ENCODE results near the gene GRID1. TPM values are rescaled to one million over a fixed set of nuclear protein-coding genes. Genes with fewer than 3 reads are reported as not detected.

Gene GRID1
- total RNA-seq, 1 donor from 2014 or later, result under 0.01 TPM

DNA sequence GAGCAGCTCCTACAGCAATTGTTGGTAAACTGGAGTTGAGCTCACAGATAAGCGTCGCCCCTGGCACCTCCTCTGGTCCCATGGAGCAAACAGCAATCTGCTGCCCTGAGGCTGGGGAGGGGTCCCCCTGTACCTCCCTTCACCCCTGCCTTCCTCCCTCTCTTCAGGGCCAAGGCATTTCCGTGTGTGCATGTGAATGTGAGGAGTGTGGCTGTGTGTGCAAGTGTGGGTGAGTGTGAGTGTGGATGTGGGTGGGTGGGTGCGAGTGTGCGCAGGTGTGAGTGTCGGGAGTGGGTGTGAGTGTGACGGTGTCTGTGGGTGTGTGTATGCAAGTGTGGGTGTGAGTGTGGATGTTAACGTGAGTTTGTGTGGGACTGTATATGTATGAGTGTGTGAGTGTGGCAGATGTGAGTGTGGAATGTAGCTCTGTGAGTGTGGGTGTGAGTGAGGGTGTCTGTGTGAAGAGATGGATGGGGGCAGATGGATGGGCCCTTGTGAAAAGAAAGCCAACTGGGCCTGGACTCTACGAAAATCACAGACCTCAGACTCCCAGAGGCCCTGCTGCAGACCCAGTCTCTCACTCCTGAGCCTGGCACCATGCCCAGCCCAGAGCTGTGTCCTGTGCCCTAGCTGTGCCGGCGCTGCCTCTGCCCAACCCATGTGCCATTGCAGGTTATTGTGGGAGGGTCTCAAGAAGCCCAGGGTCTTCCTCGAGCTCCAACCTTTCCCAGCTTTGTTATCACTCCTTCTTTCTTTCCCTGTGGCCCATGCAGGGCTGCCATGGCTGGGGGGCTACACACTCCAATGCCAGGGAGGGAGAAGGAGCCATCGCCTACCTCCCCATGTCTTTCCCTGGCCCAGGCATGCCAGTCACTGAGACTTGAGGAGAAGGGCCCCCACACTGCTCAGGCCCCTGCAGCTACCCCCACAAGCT lies 73.9 kb downstream of the GRID1 start:
- TF ChIP-seq, protein P1, sequence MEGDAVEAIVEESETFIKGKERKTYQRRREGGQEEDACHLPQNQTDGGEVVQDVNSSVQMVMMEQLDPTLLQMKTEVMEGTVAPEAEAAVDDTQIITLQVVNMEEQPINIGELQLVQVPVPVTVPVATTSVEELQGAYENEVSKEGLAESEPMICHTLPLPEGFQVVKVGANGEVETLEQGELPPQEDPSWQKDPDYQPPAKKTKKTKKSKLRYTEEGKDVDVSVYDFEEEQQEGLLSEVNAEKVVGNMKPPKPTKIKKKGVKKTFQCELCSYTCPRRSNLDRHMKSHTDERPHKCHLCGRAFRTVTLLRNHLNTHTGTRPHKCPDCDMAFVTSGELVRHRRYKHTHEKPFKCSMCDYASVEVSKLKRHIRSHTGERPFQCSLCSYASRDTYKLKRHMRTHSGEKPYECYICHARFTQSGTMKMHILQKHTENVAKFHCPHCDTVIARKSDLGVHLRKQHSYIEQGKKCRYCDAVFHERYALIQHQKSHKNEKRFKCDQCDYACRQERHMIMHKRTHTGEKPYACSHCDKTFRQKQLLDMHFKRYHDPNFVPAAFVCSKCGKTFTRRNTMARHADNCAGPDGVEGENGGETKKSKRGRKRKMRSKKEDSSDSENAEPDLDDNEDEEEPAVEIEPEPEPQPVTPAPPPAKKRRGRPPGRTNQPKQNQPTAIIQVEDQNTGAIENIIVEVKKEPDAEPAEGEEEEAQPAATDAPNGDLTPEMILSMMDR (IDR thresholded peaks at IDR 0.05; ENCODE audit: insufficient read depth, low read length, severe bottlenecking), result no peak
- Histone ChIP-seq H3K36me3 (ENCODE audit: control insufficient read depth, insufficient read depth, low read length) (no peaks in the 10 kb centered on the region), H3K4me3 (ENCODE audit: low read depth, low read length) (no peak overlapping the region), H3K27me3 (ENCODE audit: control insufficient read depth, insufficient read depth, low read length) (no peaks in the 10 kb centered on the region)
- no peak for DNase-seq (ENCODE audit: low read depth)
- FAIRE-seq, result no peak

DNA sequence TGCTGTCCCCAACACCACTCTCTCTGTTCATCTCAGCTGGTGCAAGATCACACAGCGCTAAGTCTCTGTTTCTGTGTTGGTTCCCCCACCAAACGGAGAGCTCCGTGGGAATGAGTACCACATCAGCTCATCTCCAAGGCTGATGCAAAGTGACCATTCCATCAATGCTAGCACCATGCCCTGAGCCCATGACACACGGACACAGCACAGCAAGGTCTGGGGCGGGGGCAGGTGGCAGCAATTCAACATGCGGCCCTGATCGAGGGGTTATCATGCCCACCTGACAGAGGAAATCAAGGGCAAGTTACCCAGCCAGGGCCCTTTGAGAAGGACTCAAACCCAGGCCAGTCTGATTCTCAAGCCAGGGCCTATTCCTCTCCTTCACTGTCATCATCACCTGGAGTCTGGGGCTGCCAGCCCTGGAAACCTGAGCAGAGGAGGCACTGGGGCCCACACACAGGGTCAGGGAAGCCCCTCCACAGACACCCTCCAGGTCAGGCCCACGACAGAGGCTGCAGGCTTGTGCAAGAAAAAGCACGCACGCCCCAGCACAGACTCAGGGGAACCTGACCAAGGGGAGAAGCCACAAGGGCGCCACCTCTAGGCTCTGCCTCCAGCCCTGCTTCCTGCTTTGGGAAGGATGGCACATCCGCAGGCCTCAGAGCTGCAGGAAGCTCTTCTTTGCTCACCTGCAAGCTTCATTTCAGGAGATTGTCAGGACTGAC lies 74.8 kb downstream of the GRID1 start:
- Histone ChIP-seq H3K27me3 (ENCODE audit: control insufficient read depth, insufficient read depth, low read length) (no peaks in the 10 kb centered on the region), H3K4me3 (ENCODE audit: low read depth, low read length) (no peak overlapping the region), H3K36me3 (ENCODE audit: control insufficient read depth, insufficient read depth, low read length) (no peaks in the 10 kb centered on the region)
- DNase-seq (ENCODE audit: low read depth) (no peak), FAIRE-seq (no peak)
- TF ChIP-seq, protein P1 (IDR thresholded peaks at IDR 0.05; ENCODE audit: insufficient read depth, low read length, severe bottlenecking), result no peak

DNA sequence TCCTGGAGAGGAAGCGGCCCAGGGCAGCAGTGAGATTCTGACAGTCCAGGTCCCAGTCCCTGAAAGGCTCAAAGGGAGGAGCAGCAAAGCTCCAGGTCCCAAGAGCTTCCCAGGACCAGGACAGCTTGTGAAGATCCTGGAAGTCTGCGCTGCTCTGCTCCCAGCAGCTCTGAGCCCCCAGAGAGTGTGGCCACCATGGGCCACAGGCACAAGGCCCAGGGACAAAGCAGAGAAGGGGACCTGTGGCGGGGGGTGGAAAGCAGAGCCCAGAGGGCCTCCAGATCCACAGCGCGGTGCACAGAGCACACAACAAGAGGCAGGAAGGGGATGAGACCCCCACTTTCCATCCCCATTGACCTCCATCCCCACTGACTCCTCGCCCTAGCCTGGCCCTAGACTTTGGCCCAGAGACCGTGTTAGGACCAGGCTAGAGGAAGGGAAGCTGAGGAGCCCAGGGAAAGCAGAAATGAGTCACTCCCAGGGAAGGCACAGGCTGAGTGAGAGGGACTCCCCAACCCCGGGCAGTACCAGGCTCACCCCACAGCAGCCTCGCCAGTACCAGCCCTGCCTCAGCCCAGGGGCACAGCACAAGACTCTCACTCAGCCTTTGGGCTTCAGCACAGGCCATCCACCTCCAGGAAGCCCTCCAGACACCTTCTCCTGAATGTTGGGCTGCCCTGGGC lies 75.5 kb downstream of the GRID1 start:
- FAIRE-seq, result peak; percentile 43
- Histone ChIP-seq H3K27me3 (ENCODE audit: control insufficient read depth, insufficient read depth, low read length) (no peaks in the 10 kb centered on the region), H3K4me3 (ENCODE audit: low read depth, low read length) (no peak overlapping the region), H3K36me3 (ENCODE audit: control insufficient read depth, insufficient read depth, low read length) (no peaks in the 10 kb centered on the region)
- no peak for DNase-seq (ENCODE audit: low read depth)
- TF ChIP-seq, protein P1 (IDR thresholded peaks at IDR 0.05; ENCODE audit: insufficient read depth, low read length, severe bottlenecking), result no peak

DNA sequence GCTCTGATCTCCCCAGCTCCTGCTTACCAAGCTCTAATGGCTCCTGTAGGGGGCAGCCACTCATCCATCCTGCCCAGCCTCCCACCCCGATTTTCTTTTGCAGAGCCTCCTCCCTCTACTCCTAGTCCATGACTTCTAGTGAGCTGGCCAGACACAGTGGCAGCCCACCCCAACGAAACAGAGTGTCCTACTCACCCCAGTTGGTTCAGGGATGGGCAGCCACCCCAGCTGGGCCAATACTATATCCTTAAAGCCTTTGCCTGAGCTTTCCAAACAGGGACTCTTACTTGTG lies 77.1 kb downstream of the GRID1 start:
- TF ChIP-seq, protein P1 (IDR thresholded peaks at IDR 0.05; ENCODE audit: insufficient read depth, low read length, severe bottlenecking), result no peak
- no peak for DNase-seq (ENCODE audit: low read depth)
- Histone ChIP-seq H3K27me3 (ENCODE audit: control insufficient read depth, insufficient read depth, low read length) (no peaks in the 10 kb centered on the region), H3K4me3 (ENCODE audit: low read depth, low read length) (no peak overlapping the region), H3K36me3 (ENCODE audit: control insufficient read depth, insufficient read depth, low read length) (no peaks in the 10 kb centered on the region)
- no peak for FAIRE-seq

DNA sequence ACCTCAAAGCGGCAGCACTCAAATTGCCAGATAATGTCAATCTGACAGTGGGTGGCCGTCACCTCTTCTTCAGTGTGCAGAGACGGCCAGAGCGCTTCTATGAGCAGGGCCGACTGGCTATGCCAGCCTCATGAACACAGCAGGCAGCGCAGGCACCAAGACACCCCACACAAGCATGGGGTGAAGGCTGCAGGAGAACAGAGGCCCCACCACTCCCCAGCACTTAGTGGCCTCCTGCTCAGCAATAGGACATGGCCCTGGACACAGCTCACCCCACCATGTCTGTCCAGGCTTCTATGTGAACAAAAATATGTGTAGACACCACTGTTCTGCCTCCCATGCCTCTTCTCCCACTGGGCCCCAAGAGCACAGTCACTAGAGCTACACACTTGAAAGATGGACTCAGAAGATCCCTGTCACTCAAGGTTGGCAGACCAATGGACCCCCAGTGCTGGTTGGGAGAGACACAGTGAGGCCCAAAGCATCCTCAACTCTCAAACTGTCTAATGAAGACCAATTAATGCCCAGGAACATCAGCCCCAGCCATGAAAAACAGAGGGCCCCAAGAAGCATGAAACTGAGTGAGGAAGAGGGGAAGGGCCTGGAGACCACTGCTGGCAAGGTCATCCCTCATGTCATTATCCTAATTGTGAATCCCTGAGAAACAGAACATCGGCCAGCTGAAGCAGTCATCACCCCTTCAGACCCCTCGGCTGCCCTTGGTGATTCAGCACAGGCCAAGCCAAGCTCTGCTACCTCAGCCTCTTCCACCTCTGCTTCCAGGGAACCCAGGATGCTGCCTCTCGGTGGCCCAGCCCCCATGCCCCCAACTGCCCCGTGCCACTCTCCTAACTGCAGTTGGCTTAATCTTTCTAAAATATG lies 77.7 kb downstream of the GRID1 start:
- no peak for FAIRE-seq
- Histone ChIP-seq H3K36me3 (ENCODE audit: control insufficient read depth, insufficient read depth, low read length) (no peaks in the 10 kb centered on the region), H3K27me3 (ENCODE audit: control insufficient read depth, insufficient read depth, low read length) (no peaks in the 10 kb centered on the region), H3K4me3 (ENCODE audit: low read depth, low read length) (no peak overlapping the region)
- TF ChIP-seq, protein P1 (IDR thresholded peaks at IDR 0.05; ENCODE audit: insufficient read depth, low read length, severe bottlenecking), result no peak
- DNase-seq (ENCODE audit: low read depth), result no peak

Measured in bronchial epithelial cell (primary cell).